Suprapubic skin (tissue), 4 donors: ENCODE results near the gene IL12B. TPM values are rescaled to one million over a fixed set of nuclear protein-coding genes. Genes with fewer than 3 reads are reported as not detected.

ENCODE experiments used
- DNase-seq, 2 donors: peaks; one replicate each; pipeline ENCODE4 v3.0.0-alpha.2; 2019; ENCODE audit warnings: low spot score in 2 of 2
- H3K27ac ChIP-seq: fragments of 200-600 bp; sonication (generic); one replicate; pipeline ENCODE4 v1.5.1; 2019
- H3K27me3 ChIP-seq: fragments of 200-600 bp; sonication (generic); one replicate; pipeline ENCODE4 v1.5.1; 2019
- H3K36me3 ChIP-seq: fragments of 200-600 bp; sonication (generic); one replicate; pipeline ENCODE4 v1.5.1; 2019
- H3K4me1 ChIP-seq: fragments of 200-600 bp; sonication (generic); one replicate; pipeline ENCODE4 v1.5.1; 2019
- H3K4me3 ChIP-seq: fragments of 200-600 bp; sonication (generic); one replicate; pipeline ENCODE4 v1.5.1; 2019; ENCODE audit warnings: mild to moderate bottlenecking
- H3K9me3 ChIP-seq: fragments of 200-600 bp; sonication (generic); one replicate; pipeline ENCODE4 v1.5.1; 2019
- EP300 ChIP-seq: sonication (generic); formaldehyde crosslinking; IDR thresholded peaks from one replicate; pipeline ENCODE4 v1.6.1; 2017; ENCODE audit warnings: antibody characterized with exemption
- POLR2A ChIP-seq, 2 donors: fragments of 450-650 bp; IDR thresholded peaks; one replicate each; pipeline ENCODE4 v1.6.1; 2017; ENCODE audit warnings: antibody characterized with exemption in 2 of 2, mild to moderate bottlenecking in 2 of 2, moderate library complexity in 2 of 2
- POLR2AphosphoS5 ChIP-seq, 3 donors: sonication (generic); formaldehyde crosslinking; IDR thresholded peaks; one replicate each; pipeline ENCODE4 v1.6.1; 2017; ENCODE audit warnings: antibody characterized with exemption in 3 of 3
- WGBS: methylation state at CpG from one replicate; pipeline ENCODE4 v1.1.5; 2018; 5-methylcytosine and 5-hydroxymethylcytosine counted together
- total RNA-seq, 4 donors: library from RNA; depleted of rRNA; stranded (reverse); fragments of >200 nt; gene quantifications; one replicate each; pipeline ENCODE4 v1.1.0, GENCODE V29; 2016
- TF ChIP-seq, protein P1 (sequence below), 2 donors: fragments of 200-600 bp in 1 of 2; fragments of 450-650 bp in 1 of 2; sonication (generic) in 1 of 2; IDR thresholded peaks; one replicate each; pipeline ENCODE4 v1.5.1; 2016 to 2019; ENCODE audit warnings: antibody characterized with exemption in 2 of 2, mild to moderate bottlenecking in 1 of 2, moderate library complexity in 1 of 2

The IL12B gene
- total RNA-seq, 4 donors from 2014 or later: not detected

DNA sequence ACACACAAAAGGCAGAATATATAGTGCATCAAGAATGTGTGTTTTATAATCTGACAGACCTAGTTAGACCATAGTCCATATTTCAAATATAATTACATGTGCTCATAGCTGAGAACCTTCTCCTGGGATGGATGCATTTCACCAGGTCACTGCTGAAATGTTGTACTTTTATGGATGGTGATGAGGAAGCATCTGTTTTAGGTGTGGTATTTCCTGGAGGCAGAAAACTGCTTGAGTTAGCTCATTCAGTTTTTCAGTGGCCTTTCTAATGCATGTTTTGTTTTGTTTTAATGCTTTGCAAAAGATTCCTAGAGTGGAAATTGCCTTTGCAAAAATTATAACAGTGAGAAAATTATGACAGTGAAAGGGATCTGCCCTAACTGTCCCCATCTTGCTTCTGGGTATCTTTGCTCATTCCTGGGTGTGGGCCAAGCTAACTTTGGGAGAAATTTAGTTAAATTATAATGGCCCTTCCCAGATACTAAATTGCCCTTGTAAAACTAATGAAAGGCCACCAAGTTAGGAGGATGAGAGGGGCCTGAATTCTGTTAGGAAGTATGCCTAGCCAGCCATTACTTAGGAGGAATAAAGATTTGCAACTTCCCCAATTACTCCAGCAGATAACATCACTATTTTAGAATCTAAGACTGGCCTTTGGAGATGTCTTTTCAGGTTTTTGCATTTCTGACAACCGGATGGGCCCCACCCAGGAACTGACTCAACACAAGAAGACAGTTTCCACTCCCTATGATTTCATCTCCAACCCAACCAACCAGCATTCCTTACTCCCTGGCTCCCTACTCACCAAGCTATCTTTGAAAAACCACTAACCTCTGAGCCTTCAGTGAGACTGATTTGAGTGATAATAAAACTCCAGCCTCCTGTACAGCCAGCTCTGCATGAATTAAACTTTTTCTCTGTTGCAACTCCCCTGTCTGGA, 7.0 kb upstream of the IL12B start:
- no peak for TF ChIP-seq POLR2A (IDR thresholded peaks at IDR 0.05)
- TF ChIP-seq EP300: no peak
- TF ChIP-seq, protein P1, sequence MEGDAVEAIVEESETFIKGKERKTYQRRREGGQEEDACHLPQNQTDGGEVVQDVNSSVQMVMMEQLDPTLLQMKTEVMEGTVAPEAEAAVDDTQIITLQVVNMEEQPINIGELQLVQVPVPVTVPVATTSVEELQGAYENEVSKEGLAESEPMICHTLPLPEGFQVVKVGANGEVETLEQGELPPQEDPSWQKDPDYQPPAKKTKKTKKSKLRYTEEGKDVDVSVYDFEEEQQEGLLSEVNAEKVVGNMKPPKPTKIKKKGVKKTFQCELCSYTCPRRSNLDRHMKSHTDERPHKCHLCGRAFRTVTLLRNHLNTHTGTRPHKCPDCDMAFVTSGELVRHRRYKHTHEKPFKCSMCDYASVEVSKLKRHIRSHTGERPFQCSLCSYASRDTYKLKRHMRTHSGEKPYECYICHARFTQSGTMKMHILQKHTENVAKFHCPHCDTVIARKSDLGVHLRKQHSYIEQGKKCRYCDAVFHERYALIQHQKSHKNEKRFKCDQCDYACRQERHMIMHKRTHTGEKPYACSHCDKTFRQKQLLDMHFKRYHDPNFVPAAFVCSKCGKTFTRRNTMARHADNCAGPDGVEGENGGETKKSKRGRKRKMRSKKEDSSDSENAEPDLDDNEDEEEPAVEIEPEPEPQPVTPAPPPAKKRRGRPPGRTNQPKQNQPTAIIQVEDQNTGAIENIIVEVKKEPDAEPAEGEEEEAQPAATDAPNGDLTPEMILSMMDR (IDR thresholded peaks at IDR 0.05): no peak
- no peak for TF ChIP-seq POLR2AphosphoS5 (IDR thresholded peaks at IDR 0.05)
- DNase-seq: no peak
- WGBS: 19% methylated on average over 1 of the region's 1 CpG
- Histone ChIP-seq H3K4me1 (peaks cover 24% of the 10 kb centered on the region), H3K27ac (no peak overlapping the region), H3K27me3 (no peaks in the 10 kb centered on the region), H3K36me3 (no peaks in the 10 kb centered on the region), H3K4me3 (no peak overlapping the region), H3K9me3 (no peaks in the 10 kb centered on the region)

DNA sequence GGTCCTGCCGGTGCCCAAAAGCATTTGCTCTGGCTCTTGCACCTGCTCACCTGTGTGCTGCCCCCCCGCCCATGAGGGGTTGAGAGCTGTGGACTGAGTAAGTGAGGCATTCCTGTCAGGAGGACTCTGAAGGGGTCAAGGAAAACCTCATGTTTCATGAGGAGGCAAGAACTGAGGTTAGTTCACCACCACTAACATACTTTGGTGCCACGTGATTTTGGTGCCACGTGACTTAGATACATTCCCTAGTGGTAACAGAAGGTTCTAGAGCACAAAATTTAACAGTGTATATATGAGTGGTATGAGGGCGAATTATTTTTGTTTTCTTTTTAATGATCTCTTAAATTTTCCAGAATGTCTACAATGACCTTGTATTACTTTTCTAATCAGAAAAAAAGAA, 6.3 kb upstream of the IL12B start:
- WGBS: 90% methylated on average over 5 of the region's 5 CpGs

DNA sequence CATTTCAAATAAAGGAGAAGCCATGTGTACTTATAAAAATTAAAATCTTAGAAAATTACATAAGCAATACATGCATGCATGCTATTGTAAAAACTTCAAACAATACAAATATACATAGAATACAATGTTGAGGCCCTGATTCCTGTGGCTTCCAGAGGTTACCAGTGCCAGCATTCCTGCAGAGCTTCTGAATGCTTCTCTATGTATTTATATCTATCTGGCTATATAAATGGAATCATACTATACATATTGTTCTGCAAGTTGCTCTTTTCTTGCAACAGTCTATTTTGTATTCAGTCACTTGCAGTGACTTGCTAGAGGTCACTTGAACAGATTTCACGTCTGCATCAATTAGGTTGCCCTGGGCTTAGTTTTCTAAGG, 3.2 kb upstream of the IL12B start:
- H3K27me3 ChIP-seq: peaks cover 4% of the 10 kb centered on the region
- H3K9me3 ChIP-seq: no peaks in the 10 kb centered on the region
- H3K36me3 ChIP-seq: no peaks in the 10 kb centered on the region
- H3K4me1 ChIP-seq: peaks cover 19% of the 10 kb centered on the region
- DNase-seq: no peak
- no peak overlapping the region for H3K4me3 ChIP-seq
- no peak for TF ChIP-seq POLR2A (IDR thresholded peaks at IDR 0.05)
- TF ChIP-seq, protein P1 (IDR thresholded peaks at IDR 0.05): no peak
- no peak for TF ChIP-seq EP300
- TF ChIP-seq POLR2AphosphoS5 (IDR thresholded peaks at IDR 0.05): no peak
- 73% methylated on average over 1 of the region's 1 CpG for WGBS
- H3K27ac ChIP-seq: no peak overlapping the region

More for the DNA sequence above, 6.3 kb upstream of the IL12B start:
- no peak overlapping the region for H3K4me3 ChIP-seq
- H3K27me3 ChIP-seq: no peaks in the 10 kb centered on the region
- no peak for DNase-seq
- no peaks in the 10 kb centered on the region for H3K9me3 ChIP-seq
- H3K27ac ChIP-seq: no peak overlapping the region
- peaks cover 16% of the 10 kb centered on the region for H3K4me1 ChIP-seq
- TF ChIP-seq POLR2AphosphoS5 (IDR thresholded peaks at IDR 0.05): no peak
- TF ChIP-seq, protein P1 (IDR thresholded peaks at IDR 0.05): no peak
- no peak for TF ChIP-seq EP300
- no peak for TF ChIP-seq POLR2A (IDR thresholded peaks at IDR 0.05)
- no peaks in the 10 kb centered on the region for H3K36me3 ChIP-seq

DNA sequence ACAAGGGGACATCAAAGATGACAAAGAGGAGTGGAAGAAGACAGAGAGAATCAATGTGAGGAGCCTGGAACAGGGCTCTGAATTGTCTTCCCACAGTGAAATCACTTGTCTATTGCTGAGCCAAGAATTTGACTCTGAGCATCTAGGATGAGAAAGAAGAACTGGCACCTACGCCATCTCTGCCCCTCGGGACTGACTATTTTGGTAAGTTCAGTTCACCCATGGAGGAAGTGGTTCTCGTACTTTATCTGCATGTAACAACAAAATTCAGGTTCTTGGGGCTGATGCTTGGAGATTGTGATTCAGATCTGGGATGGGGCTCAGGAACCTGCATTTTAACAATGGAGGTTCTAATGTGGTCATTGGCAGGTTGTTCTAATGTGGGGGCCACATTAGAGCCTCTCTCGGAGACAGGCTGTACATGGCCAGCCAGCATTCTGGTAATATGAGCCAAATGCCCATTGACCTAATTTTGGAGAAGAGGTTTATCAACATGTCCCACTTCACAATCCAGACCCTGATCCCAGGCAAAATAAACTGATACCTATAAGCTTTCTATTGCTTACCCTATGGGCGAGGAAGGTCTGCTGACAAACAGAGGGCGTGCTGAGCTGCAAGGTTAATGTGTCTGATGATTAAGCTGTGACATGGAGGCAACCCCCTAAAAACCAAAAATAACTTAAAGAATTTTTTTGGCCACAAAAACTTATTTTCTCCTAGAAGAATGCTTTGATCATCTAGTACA, 2.7 kb upstream of the IL12B start:
- Histone ChIP-seq H3K36me3 (no peaks in the 10 kb centered on the region), H3K4me3 (no peak overlapping the region), H3K27me3 (peaks cover 7% of the 10 kb centered on the region), H3K27ac (no peak overlapping the region), H3K4me1 (peaks cover 18% of the 10 kb centered on the region), H3K9me3 (no peaks in the 10 kb centered on the region)
- no peak for DNase-seq
- WGBS: 83% methylated on average over 6 of the region's 6 CpGs
- TF ChIP-seq POLR2AphosphoS5 (IDR thresholded peaks at IDR 0.05) (no peak), POLR2A (IDR thresholded peaks at IDR 0.05) (no peak), EP300 (no peak)
- TF ChIP-seq, protein P1 (IDR thresholded peaks at IDR 0.05): no peak
